Neural progenitor cell (in vitro differentiated cells): Measurements from ENCODE around the gene CCDC188. TPM values are rescaled to one million over a fixed set of nuclear protein-coding genes. Genes with fewer than 3 reads are reported as not detected.

Experiments
- DNase-seq: peaks from one replicate; pipeline ENCODE4 v3.0.0-alpha.2; 2016; ENCODE audit warnings: low spot score
- H2AFZ ChIP-seq: fragments of 200-600 bp; sonication (generic); replicated peaks from 2 replicates; pipeline ENCODE4 v1.6.1; 2016; ENCODE audit warnings: antibody characterized with exemption
- H3F3A ChIP-seq: fragments of 200-600 bp; sonication (generic); 2 replicates; pipeline ENCODE4 v1.6.1; 2016; ENCODE audit warnings: antibody characterized with exemption, low read depth
- H3K27ac ChIP-seq: fragments of 200-600 bp; sonication (generic); 2 replicates; pipeline ENCODE4 v1.5.1; 2016; ENCODE audit warnings: mild to moderate bottlenecking
- H3K27me3 ChIP-seq: fragments of 200-600 bp; sonication (generic); 2 replicates; pipeline ENCODE4 v1.6.1; 2016; ENCODE audit warnings: mild to moderate bottlenecking, moderate library complexity
- H3K36me3 ChIP-seq: fragments of 200-600 bp; sonication (generic); 2 replicates; pipeline ENCODE4 v1.5.1; 2016
- H3K4me1 ChIP-seq: fragments of 200-600 bp; sonication (generic); 2 replicates; pipeline ENCODE4 v1.6.1; 2016; ENCODE audit warnings: mixed run types
- H3K4me2 ChIP-seq: fragments of 200-600 bp; sonication (generic); 2 replicates; pipeline ENCODE4 v1.6.1; 2016
- H3K4me3 ChIP-seq: fragments of 200-600 bp; sonication (generic); 2 replicates; pipeline ENCODE4 v1.5.1; 2016
- H3K79me2 ChIP-seq: fragments of 200-600 bp; sonication (generic); 2 replicates; pipeline ENCODE4 v1.6.1; 2016; ENCODE audit warnings: low read depth
- H3K9ac ChIP-seq: fragments of 200-600 bp; sonication (generic); 2 replicates; pipeline ENCODE4 v1.6.1; 2016
- H3K9me3 ChIP-seq: fragments of 200-600 bp; sonication (generic); 2 replicates; pipeline ENCODE4 v1.5.1; 2016; ENCODE audit warnings: low read depth
- H4K20me1 ChIP-seq: fragments of 200-600 bp; sonication (generic); 2 replicates; pipeline ENCODE4 v1.6.1; 2016; ENCODE audit warnings: low read depth
- H3K27ac Mint-ChIP-seq: 3 replicates; pipeline ENCODE4 v1.8.0; 2021; ENCODE audit warnings: mixed read lengths
- H3K27me3 Mint-ChIP-seq: 2 replicates; pipeline ENCODE4 v1.8.0; 2022; ENCODE audit warnings: low read depth, mild to moderate bottlenecking, inconsistent platforms, moderate library complexity, mixed read lengths; ENCODE audit not compliant: insufficient read depth
- H3K36me3 Mint-ChIP-seq: 3 replicates; pipeline ENCODE4 v1.8.0; 2021; ENCODE audit warnings: mixed read lengths
- H3K4me1 Mint-ChIP-seq: 3 replicates; pipeline ENCODE4 v1.8.0; 2021; ENCODE audit warnings: mixed read lengths
- H3K4me3 Mint-ChIP-seq: 3 replicates; pipeline ENCODE4 v1.8.0; 2021; ENCODE audit warnings: mild to moderate bottlenecking, moderate library complexity, mixed read lengths
- H3K9me3 Mint-ChIP-seq: 3 replicates; pipeline ENCODE4 v1.8.0; 2020; ENCODE audit warnings: mixed read lengths
- EZH2 ChIP-seq: fragments of 200-600 bp; sonication (generic); IDR thresholded peaks from 2 replicates; pipeline ENCODE4 v1.6.1; 2017; ENCODE audit warnings: antibody characterized with exemption, mild to moderate bottlenecking, moderate library complexity
- EZH2phosphoT487 ChIP-seq: fragments of 200-600 bp; sonication (generic); IDR thresholded peaks from 2 replicates; pipeline ENCODE4 v1.6.1; 2017; ENCODE audit warnings: antibody characterized with exemption
- total RNA-seq: library from RNA; depleted of rRNA; stranded (reverse); fragments of >200 nt; gene quantifications from 2 replicates; pipeline ENCODE4 v1.2.3, GENCODE V29; 2015; ENCODE audit warnings: low replicate concordance
- TF ChIP-seq, protein P1 (sequence below): fragments of 200-600 bp; sonication (generic); IDR thresholded peaks from 2 replicates; pipeline ENCODE4 v1.5.1; 2017; ENCODE audit warnings: antibody characterized with exemption, mild to moderate bottlenecking

Gene CCDC188
- total RNA-seq, 1 donor from 2014 or later: not detected

DNA sequence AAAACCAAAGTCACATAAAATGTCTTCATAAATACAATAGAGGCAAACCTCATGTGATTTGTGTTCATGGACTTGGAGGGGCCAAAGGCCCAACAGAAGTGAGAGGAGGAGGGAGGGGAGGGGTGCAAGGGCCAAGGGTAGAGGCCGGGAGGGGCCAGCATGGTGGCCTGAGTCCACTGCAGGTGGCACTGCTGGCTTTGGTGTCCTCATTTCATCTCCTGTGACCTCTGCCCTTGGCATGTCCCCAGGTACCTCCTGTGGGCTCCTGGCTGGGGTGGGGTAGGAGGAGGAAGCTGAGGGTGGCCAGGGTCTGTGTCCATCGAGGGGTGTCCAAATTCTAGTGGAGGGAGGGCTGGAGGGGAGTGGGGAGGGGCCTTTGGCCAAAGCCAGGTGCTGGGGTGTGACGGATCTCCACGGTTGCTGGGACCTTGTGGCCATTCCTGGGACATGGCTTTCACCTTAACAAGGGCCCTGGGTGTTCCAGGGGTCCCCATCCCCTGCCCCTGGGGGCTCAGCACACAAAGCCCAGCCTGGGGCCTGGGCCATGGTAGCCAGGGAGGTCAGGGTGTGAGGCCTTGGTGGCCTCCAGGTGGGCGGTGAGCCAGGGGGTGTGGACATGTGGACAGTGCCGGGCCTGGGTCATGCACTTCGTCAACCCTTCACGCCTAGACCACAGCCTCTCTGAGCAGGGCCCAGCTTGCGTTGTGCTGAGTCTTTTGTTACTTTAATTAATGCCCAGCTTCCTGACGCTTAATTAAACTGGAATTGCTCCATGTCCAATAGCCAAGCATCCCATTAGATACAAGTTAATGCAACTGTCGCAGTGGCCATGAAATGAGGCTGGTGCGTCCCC is 20.7 kb upstream of the CCDC188 start:
- no peak overlapping the region for H3K9ac ChIP-seq
- no peaks in the 10 kb centered on the region for H3K27me3 ChIP-seq
- Mint-ChIP-seq H3K4me1 (peaks cover 9% of the 10 kb centered on the region), H3K27me3 (peaks cover 3% of the 10 kb centered on the region), H3K27ac (no peak overlapping the region), H3K9me3 (no peaks in the 10 kb centered on the region), H3K36me3 (no peaks in the 10 kb centered on the region), H3K4me3 (no peak overlapping the region)
- H3K9me3 ChIP-seq: no peaks in the 10 kb centered on the region
- TF ChIP-seq EZH2 (no peak), EZH2phosphoT487 (no peak)
- TF ChIP-seq, protein P1, sequence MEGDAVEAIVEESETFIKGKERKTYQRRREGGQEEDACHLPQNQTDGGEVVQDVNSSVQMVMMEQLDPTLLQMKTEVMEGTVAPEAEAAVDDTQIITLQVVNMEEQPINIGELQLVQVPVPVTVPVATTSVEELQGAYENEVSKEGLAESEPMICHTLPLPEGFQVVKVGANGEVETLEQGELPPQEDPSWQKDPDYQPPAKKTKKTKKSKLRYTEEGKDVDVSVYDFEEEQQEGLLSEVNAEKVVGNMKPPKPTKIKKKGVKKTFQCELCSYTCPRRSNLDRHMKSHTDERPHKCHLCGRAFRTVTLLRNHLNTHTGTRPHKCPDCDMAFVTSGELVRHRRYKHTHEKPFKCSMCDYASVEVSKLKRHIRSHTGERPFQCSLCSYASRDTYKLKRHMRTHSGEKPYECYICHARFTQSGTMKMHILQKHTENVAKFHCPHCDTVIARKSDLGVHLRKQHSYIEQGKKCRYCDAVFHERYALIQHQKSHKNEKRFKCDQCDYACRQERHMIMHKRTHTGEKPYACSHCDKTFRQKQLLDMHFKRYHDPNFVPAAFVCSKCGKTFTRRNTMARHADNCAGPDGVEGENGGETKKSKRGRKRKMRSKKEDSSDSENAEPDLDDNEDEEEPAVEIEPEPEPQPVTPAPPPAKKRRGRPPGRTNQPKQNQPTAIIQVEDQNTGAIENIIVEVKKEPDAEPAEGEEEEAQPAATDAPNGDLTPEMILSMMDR: no peak
- no peaks in the 10 kb centered on the region for H3K36me3 ChIP-seq
- H3F3A ChIP-seq: no peaks in the 10 kb centered on the region
- H3K27ac ChIP-seq: no peak overlapping the region
- DNase-seq: no peak
- no peak overlapping the region for H3K4me2 ChIP-seq
- H3K79me2 ChIP-seq: no peaks in the 10 kb centered on the region
- H4K20me1 ChIP-seq: no peaks in the 10 kb centered on the region
- no peaks in the 10 kb centered on the region for H3K4me1 ChIP-seq
- no peak overlapping the region for H2AFZ ChIP-seq
- H3K4me3 ChIP-seq: no peak overlapping the region

DNA sequence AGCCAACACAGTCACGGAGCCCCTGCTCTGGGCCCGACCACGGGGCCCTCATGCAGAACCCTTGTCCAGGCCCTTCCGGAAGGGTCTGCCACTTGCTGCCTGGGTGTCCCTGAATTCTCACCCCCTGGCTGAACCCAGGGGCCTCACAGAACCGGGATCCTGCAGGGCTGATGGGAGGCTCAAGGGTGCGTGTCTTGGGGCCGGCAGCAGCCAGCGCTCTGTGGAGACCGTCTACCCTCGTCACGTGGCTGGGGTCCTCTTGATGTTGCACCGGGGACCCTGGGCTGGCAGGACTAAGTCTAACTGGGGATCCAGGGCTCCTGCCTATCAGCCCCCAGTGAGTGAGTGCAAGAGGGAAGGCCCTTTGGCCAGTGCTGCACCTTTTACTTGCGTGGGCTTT is 19.3 kb upstream of the CCDC188 start:
- TF ChIP-seq EZH2 (no peak), EZH2phosphoT487 (no peak)
- TF ChIP-seq, protein P1: no peak
- no peak overlapping the region for H3K4me2 ChIP-seq
- H3K4me1 Mint-ChIP-seq: peaks cover 9% of the 10 kb centered on the region

DNA sequence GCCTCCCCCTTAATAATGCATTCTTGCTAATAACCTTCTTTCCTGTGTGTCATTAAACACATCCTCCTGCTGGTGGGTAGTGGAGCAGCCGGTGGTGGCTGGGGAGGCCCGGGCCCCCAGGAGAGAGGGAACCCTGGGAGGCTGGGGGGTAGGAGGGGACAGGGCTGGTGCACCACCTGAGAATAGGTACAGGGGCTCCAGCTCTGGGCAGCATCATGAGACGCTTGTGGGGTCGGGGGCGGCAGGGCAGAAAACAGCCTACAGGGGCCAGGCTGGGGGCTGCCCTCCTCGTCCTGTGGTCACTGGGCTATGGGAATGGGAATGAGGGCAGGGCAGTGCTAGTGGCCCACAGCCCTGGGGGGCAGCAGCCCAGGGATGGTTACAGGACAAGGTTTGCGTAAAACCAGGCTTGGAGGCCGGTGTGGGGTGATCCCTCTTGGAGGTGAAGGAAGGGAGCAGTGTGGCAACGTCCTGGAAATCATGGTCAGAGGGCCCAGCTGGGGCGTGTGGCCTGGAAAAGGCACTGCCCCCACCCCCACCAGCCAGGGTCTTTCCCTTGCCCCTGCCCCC is 18.5 kb upstream of the CCDC188 start:
- Histone ChIP-seq H2AFZ (no peak overlapping the region), H3K4me1 (no peaks in the 10 kb centered on the region), H3K27me3 (no peaks in the 10 kb centered on the region), H3K4me3 (no peak overlapping the region), H3K9ac (no peak overlapping the region), H3K27ac (no peak overlapping the region), H4K20me1 (no peaks in the 10 kb centered on the region), H3K36me3 (no peaks in the 10 kb centered on the region), H3K9me3 (no peaks in the 10 kb centered on the region), H3K4me2 (no peak overlapping the region), H3F3A (no peaks in the 10 kb centered on the region), H3K79me2 (no peaks in the 10 kb centered on the region)
- peaks cover 8% of the 10 kb centered on the region for H3K4me1 Mint-ChIP-seq
- no peak overlapping the region for H3K27ac Mint-ChIP-seq
- H3K4me3 Mint-ChIP-seq: no peak overlapping the region
- H3K36me3 Mint-ChIP-seq: no peaks in the 10 kb centered on the region
- H3K9me3 Mint-ChIP-seq: peaks cover 1% of the 10 kb centered on the region
- H3K27me3 Mint-ChIP-seq: peaks cover 5% of the 10 kb centered on the region
- no peak for DNase-seq
- no peak for TF ChIP-seq EZH2phosphoT487
- TF ChIP-seq, protein P1: no peak
- no peak for TF ChIP-seq EZH2

More for the DNA sequence above, 19.3 kb upstream of the CCDC188 start:
- H3F3A ChIP-seq: no peaks in the 10 kb centered on the region
- H3K4me3 ChIP-seq: no peak overlapping the region
- H3K4me1 ChIP-seq: no peaks in the 10 kb centered on the region
- H3K79me2 ChIP-seq: no peaks in the 10 kb centered on the region
- no peaks in the 10 kb centered on the region for H4K20me1 ChIP-seq
- H3K9me3 ChIP-seq: no peaks in the 10 kb centered on the region
- no peaks in the 10 kb centered on the region for H3K27me3 ChIP-seq
- no peak for DNase-seq
- Mint-ChIP-seq H3K36me3 (no peaks in the 10 kb centered on the region), H3K27ac (no peak overlapping the region), H3K27me3 (peaks cover 3% of the 10 kb centered on the region), H3K9me3 (no peaks in the 10 kb centered on the region), H3K4me3 (no peak overlapping the region)
- H3K27ac ChIP-seq: no peak overlapping the region
- no peak overlapping the region for H3K9ac ChIP-seq
- H2AFZ ChIP-seq: no peak overlapping the region
- no peaks in the 10 kb centered on the region for H3K36me3 ChIP-seq
